GM18858 (cell line): ENCODE measurements around the gene HMGN1.
A peak's percentile ranks its signal among the peaks of the same experiment; 100 is the strongest.
"Not testable (repeated sequence)": the region's sequence is repeated elsewhere in the genome, so short reads cannot be mapped to it uniquely, and the experiment has no call there.

Source experiments
- ATAC-seq: cut with Tn5 transposase; IDR thresholded peaks from one replicate; pipeline ENCODE4 v1.9.1; 2021; ENCODE audit not compliant: unreplicated experiment

HMGN1 gene

DNA sequence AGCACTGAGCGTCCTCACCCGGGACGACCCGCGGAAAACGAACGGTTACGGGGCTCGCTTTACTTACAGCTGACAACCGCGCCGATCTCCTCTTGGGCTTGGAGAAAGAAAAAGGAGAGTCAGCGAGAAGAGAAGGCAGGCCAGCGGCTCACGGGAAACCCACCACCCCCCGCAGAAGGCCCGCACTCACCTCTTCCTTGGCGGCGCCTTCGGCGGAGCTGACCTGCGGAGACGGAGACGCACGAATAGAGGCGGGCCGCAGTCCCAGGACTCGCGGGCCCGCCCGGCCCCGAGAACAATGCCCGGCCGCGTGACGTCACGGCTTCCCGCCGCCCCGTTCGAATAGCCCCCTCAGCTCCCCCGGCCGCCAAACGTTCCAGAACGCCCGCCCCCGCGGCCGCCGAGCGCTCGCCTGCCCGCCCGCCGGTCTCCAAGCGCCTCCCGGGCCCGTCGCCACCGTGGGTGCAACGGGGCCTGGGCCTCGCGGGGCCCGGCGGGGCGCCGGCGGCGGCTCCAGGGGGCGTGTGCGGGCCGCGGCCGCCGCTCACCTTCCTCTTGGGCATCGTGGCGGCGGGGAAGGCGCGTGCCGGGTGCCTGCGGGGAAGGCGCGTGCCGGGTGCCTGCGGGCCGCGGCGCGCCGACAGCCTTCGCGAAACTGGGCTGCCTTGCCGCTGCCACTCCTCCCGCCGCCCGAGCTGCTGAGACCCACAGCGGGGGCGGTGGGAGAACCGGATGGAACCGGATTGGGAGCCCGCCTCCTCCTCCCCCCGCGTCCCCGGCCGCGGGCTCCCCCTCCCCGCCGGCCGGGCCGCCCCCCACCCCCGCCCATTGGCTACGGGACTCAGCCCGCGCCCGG, at the start of gene HMGN1:
HMGN1 (minus strand) TSS at position 734 of the 856 bp plus-strand sequence; CDS start at position 563, 171 bp downstream.
- peak; percentile 36 for ATAC-seq

DNA sequence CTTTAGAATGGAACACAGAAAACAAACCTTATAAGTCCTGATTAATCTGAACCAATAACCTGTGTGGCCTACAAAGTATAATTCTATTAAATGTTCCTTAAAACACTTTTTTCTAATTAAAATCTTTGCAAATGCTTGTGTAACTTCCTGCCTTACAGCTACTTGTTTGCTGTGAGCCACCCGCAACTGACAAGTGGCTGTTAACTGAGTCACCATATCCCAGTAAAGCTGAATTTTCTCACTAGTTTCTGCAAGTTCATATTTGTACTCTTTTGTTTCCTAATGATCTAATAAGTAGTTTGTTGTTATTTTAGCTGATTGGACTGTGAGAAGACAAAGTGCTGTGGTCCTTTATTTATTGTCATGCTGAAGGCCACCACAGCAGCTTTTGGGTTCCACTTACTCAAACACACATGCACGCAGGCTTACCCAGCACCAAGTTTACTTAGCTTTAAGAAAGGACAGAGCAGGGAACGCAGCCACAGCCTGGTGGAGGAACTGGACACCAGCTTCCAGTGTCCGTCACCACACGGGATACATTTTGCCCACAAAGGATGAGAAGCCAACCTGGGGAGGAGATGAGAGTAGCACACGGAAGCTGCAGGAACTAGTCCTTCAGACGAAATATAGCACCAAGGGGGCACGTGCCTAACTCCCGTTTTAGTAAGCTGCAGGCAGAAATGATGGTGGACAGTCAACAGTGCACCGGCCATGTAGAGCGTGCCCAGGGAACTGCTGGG, 48.9 kb upstream of the HMGN1 start:
- no peak for ATAC-seq

GRCh38 chr21:39392981-39393380, 44.1 kb upstream of the HMGN1 start:
- ATAC-seq, result no peak

DNA sequence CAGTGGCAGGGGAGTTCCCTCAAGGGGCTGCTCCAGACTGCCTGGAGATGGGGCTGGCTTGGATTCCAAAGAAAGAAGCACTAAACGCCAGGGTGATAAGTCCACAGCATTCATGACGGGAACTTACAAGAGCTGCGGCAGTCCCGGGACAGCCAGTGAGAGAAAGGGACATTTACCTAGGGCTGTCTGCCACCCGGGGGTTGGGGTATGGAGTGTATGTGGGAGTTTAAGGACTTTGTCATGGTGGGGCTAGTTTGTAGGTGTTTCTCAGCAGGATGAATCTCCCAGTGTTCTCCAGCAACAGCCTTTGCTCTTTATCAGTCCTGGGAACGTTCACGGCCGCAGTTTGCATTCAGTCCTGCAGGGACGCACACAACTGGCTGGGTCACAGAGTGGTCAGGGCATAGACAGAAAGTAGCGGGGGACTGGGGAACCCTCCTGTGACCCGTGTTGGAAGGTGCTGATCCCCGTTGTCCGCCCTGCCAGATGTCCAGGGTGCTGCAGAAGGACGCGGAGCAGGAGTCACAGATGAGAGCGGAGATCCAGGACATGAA, 41.4 kb upstream of the HMGN1 start:
- ATAC-seq, result no peak

GRCh38 chr21:39388811-39389155, 39.9 kb upstream of the HMGN1 start:
- no peak for ATAC-seq

DNA sequence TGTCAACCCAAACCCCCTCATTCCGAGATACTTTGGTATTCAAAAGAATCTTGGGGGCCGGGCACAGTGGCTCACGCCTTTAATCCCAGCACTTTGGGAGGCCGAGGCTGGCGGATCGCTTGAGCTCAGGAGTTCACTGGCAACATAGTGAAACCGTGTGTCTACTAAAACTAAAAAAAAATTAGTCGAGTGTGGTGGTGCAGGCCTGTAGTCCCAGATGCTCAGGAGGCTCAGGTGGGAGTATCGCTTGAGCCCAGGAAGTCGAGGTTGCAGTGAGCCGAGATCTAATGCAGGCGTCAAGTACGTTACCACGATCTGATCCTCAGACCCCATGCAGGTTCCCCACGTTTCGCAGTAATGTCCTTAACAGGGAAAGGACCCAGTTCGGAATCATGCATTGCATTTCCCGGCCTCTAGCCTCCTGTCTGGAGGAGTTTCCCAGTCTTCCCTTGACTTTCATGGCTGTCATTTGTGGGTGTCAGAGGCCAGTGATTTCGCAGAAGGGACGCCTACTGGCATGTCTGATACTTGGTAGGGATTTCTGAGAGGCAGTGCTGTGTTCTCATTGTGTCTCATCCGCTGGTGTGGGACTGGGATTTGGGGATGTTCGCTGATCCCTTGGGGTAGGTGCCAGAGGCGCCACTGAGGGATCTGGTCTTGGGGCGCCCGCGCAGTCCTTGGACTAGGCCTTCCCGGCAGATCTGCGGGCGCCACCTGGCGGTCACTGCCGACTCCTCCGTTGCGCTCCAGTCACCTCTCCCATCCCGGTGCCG, 39.3 kb upstream of the HMGN1 start:
- peak; percentile 84 for ATAC-seq

DNA sequence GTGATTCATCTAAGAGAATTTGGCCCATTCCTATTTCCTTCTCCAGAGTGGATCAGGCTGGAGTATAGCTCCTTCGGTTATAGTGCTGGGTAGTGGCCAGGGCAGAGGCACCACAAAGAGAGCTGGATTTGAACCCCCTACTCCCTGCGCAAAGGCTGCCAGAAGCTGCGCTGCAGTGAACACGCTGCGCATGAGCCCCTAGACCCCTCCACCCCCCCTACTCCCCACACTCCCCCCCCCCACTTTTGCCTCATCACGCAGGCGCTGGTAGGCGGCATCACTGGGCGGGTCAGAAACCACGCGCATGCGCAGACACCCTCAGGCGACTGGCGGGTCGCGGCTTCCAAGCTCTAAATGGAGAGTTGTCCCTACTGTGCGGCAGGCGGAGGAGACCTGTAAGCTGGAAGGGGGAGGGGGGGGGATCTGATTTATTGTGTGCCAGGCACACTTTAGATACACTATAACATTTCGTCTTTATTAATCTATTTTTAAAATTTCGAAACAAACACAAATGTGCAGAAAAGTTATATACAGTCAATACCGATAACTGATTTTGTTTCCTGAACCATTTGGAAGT, 38.7 kb upstream of the HMGN1 start:
- ATAC-seq, result no peak

- ATAC-seq, result no peak
These were observed 38.0 kb upstream of the HMGN1 start for GRCh38 chr21:39386899-39387298.

DNA sequence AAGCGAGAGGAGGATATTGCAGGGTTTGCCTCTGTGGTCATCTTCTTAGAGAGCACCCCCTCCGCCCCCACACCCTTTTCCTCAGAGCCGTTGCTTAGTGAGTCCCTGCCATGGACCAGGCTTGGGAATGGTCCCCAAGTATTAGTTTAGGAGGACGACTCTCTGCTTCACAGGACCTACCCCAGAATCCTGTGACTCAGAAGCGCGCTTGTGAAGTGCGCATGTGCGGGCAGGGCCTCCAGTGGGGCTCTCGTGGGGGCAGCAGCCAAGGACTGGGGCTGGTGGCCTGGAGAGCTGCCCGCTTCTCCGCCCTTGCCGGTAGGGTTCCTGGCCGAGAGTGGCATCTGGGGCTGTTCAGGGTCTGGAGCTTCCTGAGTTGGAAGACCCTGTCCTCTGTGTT, 37.3 kb upstream of the HMGN1 start:
- ATAC-seq, result no peak

DNA sequence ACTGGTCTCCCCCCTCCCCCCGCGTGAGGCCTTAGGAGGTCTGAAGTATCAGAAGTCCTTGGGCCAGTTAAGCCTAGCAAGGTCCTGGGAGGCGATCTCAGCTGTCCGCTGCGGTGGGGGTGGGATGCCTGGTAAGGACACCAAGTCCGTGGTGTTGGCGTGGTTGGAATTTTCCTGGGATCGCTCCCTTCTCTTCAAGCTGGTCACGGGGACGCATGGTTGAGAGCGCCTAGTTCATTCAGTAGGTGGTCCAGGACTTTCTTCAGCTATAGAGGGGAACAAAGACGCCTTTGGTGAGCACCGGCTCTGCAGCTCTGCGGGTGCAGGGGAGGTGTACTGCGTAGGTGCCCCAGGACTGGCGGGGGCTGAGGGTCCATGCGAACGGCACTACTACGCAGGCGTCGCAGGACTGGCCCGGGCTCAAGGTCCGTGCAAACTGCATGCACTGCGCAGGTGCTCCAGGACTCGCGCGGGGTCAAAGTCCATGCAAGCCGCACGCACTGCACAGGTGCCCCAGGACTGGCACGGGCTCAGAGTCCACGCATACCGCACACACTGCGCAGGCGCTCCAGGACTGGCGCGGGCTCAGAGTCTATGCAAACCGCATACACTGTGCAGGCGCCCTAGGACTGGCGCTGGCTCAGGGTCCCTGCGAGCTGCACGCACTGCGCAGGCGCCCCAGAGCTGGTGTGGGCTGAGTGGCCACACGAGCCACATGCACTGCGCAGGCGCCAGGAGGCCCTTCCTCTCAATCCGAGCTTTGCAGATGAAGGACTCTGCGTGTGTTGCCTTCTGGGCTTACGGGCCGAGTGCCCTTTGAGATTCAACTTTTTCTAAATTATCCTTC, 36.6 kb upstream of the HMGN1 start:
- ATAC-seq, result no peak

- no peak for ATAC-seq
These were observed 35.9 kb upstream of the HMGN1 start for GRCh38 chr21:39384674-39385298.

DNA sequence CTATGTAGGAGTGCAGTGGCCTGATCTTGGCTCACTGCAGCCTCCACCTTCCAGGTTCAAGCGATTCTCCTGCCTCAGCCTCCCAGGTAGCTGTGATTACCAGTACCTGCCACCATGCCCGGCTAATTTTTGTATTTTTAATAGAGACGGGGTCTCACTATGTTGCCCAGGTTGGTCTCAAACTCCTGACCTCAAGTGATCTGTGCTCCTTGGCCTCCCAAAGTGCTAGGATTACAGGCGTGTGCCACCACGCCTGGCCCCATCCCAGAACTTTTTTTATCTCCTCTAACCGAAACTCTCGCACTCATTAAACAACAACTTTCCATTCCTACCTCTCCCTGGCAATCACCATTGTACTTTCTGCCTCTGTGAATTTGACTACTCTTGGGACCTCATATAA, 33.2 kb upstream of the HMGN1 start:
- ATAC-seq, result not testable (repeated sequence)

- no peak for ATAC-seq
These were observed 32.1 kb upstream of the HMGN1 start for GRCh38 chr21:39381009-39381408.

- ATAC-seq, result peak; percentile 98
These were observed 31.4 kb upstream of the HMGN1 start for GRCh38 chr21:39379986-39380891.

- no peak for ATAC-seq
These were observed 28.7 kb upstream of the HMGN1 start for GRCh38 chr21:39377444-39378050.

DNA sequence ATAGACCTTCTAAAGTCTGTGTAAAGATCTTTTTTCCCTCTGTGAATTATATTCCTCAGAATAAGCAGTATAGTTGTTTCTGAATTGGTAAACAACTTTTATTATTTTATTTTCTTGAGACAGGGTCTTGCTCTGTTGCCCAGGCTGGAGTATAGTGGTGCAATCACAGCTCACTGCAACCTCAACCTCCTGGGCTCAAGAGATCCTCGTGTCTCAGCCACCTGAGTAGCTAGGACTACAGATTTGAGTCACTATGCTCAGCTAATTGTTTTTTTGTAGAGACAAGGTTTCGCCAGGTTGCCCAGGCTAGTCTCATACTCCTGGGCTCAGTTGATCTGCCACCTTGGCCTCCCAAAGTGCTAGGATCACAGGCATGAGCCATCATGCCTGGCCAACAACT, 26.6 kb upstream of the HMGN1 start:
- no peak for ATAC-seq

DNA sequence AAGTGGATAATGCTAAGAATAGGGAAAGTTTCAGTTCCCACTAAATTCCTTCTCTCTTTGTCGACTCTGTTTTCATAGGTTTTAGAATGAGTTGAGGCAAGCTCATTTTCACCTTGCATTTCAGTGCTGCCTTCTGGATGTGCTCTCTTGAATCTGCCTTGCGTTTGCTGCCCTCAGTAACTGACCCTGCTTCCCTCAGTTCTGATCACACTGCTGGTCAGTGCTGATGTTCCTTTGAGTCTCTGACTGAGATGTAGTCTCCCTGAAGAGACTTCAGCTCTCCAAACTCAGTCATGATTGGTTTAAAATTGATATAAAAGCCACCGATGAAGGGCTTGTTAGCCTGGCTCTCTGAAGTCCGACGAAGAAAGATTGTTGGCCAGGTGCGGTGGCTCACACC, 25.2 kb upstream of the HMGN1 start:
- ATAC-seq, result no peak

GRCh38 chr21:39373634-39374033, 24.7 kb upstream of the HMGN1 start:
- no peak for ATAC-seq
